Fibroblast of peridontal ligament (primary cell): Measurements from ENCODE around the gene TMEM132E.
"Not testable (repeated sequence)": the region's sequence is repeated elsewhere in the genome, so short reads cannot be mapped to it uniquely, and the experiment has no call there.

ENCODE experiments used
- DNase-seq: peaks from one replicate; pipeline ENCODE4 v3.0.0-alpha.2; 2010; ENCODE audit errors: extremely low read depth

The TMEM132E gene, protein sequence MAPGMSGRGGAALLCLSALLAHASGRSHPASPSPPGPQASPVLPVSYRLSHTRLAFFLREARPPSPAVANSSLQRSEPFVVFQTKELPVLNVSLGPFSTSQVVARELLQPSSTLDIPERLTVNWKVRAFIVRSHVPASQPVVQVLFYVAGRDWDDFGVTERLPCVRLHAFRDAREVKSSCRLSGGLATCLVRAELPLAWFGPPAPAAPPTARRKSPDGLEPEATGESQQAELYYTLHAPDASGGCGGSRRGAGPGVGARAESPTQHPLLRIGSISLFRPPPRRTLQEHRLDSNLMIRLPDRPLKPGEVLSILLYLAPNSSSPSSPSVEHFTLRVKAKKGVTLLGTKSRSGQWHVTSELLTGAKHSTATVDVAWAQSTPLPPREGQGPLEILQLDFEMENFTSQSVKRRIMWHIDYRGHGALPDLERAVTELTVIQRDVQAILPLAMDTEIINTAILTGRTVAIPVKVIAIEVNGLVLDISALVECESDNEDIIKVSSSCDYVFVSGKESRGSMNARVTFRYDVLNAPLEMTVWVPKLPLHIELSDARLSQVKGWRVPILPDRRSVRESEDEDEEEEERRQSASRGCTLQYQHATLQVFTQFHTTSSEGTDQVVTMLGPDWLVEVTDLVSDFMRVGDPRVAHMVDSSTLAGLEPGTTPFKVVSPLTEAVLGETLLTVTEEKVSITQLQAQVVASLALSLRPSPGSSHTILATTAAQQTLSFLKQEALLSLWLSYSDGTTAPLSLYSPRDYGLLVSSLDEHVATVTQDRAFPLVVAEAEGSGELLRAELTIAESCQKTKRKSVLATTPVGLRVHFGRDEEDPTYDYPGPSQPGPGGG (N-terminal part only)

DNA sequence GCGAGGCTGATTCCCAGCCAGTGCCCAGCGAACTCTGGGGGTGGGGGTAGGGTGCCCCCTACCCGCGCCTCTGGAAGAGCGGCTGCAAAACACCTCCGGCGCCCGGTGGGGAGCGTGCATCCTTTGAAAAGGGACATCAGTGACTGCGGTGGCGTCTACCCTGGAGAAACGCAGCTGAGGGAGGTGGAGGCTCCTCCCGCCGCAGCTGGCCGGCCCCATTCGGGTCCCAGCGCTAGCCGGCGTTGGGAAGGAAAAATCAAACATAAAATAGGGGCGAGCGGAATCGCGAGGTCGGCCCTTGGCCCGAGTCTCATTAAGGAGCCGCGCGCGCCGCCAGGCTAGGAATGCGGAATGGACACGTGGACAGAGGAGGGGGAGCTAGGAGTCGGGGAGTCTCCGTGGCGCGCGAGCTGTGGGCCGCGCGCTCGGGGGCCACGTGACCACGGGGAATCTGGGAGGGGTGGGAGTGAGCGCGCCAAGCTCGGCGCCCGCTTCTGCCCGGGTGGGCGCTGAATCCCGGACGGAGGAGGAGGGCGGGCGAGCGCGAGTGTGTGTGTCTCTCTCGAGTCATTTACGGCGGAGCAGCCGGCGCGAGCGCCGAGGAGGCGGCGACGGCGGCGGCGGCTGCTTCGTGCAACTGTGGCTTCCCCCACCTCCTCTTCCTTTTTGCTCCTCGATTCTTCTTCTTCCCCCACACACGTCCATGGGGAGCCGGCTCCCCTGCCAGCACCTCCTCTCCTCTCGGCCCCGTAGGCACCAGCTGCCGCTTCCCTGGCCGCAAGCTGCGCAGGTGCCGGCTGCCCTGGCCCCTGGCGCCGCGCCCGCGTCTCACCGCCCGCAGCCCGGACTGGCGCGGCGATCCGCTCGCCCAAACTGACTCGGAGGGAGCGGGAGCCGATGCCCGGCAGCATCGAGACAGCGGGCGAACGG, at the start of gene TMEM132E:
TSS of gene TMEM132E (plus strand) at position 566 of the 930 bp plus-strand sequence. CDS start 1,495 bp downstream, outside the sequence.
- no peak for DNase-seq

GRCh38 chr17:34530918-34531317, 48.5 kb upstream of the TMEM132E start:
- no peak for DNase-seq

DNA sequence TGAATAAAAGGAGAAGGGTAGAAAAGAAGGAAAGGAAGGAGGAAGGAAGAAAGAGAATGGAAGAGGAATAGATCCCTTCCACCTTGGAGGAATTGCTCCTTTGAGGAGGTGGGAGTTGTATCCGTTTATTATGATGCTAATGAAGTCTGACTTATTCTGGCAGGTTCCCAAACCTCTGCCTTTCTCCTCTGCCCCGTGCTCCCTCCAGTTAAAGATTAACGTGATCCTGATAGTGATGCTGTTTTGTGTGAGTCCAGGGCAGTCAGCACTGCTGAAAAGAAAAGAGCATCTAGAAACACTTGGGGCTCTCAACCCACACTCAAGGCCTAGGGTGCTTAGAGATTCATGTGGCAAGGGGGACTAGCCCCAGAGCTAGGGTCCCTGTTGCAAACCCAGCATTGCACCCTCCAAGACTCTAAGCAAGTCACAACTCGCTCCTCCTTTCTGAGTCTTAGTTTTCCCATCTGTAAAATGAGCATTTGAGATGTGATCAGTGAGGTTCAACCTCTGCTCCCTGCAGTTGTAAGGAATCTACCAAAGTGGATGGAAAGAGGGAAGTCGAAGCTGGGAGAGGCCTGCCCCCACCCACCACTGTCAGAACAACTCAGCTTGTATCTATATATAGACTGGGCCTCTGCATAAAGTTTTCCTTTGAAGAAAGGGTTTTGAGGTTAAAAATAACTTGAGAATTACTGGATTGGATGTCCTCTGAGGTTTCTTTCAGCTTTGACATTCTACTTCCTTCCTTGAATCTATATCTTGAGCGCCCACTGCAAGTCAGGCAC, 46.9 kb upstream of the TMEM132E start:
- DNase-seq: no peak

GRCh38 chr17:34533806-34534527, 45.4 kb upstream of the TMEM132E start:
- DNase-seq: no peak

- DNase-seq: no peak
Observed at GRCh38 chr17:34537445-34537844, 41.9 kb upstream of the TMEM132E start.

DNA sequence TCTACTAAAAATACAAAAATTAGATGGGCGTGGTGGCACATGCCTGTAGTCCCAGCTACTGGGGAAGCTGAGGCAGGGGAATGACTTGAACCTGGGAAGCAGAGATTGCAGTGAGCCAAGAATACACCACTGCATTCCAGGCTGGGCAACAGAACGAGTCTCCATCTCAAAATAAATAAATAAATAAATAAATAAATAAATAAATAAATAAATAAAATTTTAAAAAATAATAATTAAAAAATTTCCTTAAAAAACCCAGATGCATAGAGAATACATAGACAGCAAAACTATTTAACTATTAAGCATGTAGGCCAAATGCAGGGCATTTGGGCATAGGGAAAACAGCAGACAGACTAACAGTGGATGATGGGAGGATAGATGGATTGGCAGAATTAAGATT, 40.8 kb upstream of the TMEM132E start:
- not testable (repeated sequence) for DNase-seq

DNA sequence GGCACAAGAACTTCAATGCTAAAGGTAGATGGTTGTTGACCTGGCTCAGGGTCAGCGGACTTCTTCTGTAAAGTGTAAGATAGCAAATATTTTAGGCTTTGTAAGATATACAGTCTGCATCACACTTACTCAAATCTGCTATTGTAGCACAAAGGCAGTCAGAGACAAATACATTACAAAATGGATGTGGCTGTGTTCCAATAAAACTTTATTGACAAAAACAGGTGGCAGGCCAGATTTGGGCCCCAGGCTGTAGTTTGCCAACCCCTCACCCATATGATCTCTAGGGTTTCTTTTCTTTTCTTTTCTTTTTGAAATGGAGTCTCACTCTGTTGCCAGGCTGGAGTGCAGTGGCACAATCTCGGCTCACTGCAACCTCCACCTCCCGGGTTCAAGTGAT, 39.5 kb upstream of the TMEM132E start:
- DNase-seq: no peak

GRCh38 chr17:34542700-34543336, 36.6 kb upstream of the TMEM132E start:
- peak; percentile 11 for DNase-seq

GRCh38 chr17:34547453-34548063, 31.8 kb upstream of the TMEM132E start:
- DNase-seq: no peak

GRCh38 chr17:34549966-34550365, 29.4 kb upstream of the TMEM132E start:
- DNase-seq: no peak

GRCh38 chr17:34553907-34554306, 25.5 kb upstream of the TMEM132E start:
- DNase-seq: no peak

- no peak for DNase-seq
Observed at GRCh38 chr17:34556384-34556783, 23.0 kb upstream of the TMEM132E start.

GRCh38 chr17:34556931-34557330, 22.5 kb upstream of the TMEM132E start:
- DNase-seq: no peak

GRCh38 chr17:34561328-34561727, 18.1 kb upstream of the TMEM132E start:
- DNase-seq: no peak

DNA sequence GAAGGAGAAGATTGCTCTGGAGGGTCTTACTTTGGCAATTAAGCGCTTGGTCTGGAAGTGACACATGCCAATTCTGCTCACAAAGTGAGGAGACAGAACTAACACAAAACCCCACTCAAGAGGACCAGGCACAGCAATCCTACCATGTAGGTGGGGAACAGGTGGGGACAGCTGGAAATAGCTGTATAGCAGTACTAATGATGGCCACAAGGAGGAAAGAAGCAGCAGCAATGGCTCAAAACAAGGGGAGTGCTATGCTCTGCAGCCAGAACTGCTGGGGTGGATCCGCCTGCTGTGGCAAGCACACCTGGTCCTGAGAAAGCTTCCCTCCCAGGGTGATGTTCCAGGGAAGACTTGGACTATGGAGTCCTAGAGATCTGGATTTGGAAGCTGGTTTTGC, 17.0 kb upstream of the TMEM132E start:
- DNase-seq: no peak

DNA sequence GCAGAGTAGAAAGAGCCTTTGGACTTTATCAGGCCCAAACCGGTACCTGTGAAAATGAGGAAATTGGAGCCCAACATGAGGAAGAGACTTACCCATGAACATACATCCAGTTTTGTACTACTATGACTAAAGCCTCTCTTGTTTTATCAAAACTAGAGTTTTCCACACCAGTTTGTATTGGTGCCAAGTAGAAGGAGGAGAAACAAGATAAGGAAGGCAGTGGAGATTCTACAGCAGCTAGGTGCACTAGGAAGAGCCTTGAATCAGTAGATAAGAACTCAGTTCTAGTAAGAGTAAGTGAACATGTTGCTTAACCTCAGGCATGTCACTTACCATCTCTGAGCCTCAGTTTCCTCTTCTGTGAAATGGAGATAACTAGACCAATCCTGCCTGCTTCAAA, 13.7 kb upstream of the TMEM132E start:
- no peak for DNase-seq

- no peak for DNase-seq
Observed at GRCh38 chr17:34566201-34566600, 13.2 kb upstream of the TMEM132E start.

DNA sequence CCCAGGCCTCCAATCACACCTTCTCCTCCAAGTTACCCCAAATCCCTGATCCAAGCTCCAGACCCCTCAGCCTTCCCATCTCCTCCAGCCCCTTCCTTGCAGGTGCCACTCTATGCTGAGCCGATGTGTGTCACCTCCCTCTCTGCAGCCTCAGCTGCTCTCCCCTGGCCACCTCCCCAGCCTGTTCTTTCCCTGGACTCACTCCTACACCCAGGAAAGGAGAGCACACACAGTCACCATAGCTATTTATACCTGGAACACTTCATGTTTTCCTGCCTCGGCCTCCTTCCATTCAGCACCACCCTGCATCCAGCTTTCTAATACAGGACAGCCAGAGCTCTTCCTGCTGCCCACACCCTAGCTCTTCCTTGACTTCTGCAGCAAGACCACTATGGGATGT, 12.5 kb upstream of the TMEM132E start:
- DNase-seq: no peak

- DNase-seq: no peak
Observed at GRCh38 chr17:34567691-34568465, 11.5 kb upstream of the TMEM132E start.
